H1 (cell line): ENCODE results near the gene IRX4.

Experiments
- CEBPB ChIP-seq: IDR thresholded peaks from 2 replicates; pipeline ENCODE4 v1.6.1; 2012; ENCODE audit warnings: low read depth, low read length
- GTF2F1 ChIP-seq: IDR thresholded peaks from 2 replicates; pipeline ENCODE4 v1.6.1; 2012; ENCODE audit warnings: low read depth, low read length, improper control_type of control experiment, borderline replicate concordance
- PHF8 ChIP-seq: fragments of 200-600 bp; sonication (generic); conservative IDR thresholded peaks from 2 replicates; pipeline ENCODE4 v1.7.1; 2012; ENCODE audit warnings: low read depth, mild to moderate bottlenecking, inconsistent platforms, low read length, moderate library complexity
- RAD21 ChIP-seq, 2 experiments: IDR thresholded peaks in 1 of 2; conservative IDR thresholded peaks in 1 of 2; 2 replicates each; pipeline ENCODE4 v1.6.1; 2011; ENCODE audit warnings: low read depth in 2 of 2, low read length in 2 of 2, improper control_type of control experiment in 1 of 2, inconsistent platforms in 1 of 2, mild to moderate bottlenecking in 1 of 2, moderate library complexity in 1 of 2
- RNF2 ChIP-seq: fragments of 200-900, 300-1000 bp; sonication (generic); IDR thresholded peaks from 2 replicates; pipeline ENCODE4 v1.7.1; 2016; ENCODE audit warnings: borderline replicate concordance, low read depth, mild to moderate bottlenecking, antibody characterized with exemption, low read length; ENCODE audit not compliant: poor library complexity, severe bottlenecking; ENCODE audit errors: missing control alignments
- TBP ChIP-seq: IDR thresholded peaks from 2 replicates; pipeline ENCODE4 v1.6.1; 2011; ENCODE audit warnings: low read depth, low read length, improper control_type of control experiment
- TCF12 ChIP-seq: IDR thresholded peaks from 2 replicates; pipeline ENCODE4 v1.6.1; 2011; ENCODE audit warnings: low read depth, mild to moderate bottlenecking, low read length
- YY1 ChIP-seq: IDR thresholded peaks from 2 replicates; pipeline ENCODE4 v1.6.1; 2011; ENCODE audit warnings: low read depth, mild to moderate bottlenecking, low read length
- TF ChIP-seq, protein P1 (sequence below), 3 experiments: IDR thresholded peaks; 1 replicate in 2 of 3; 2 replicates in 1 of 3; pipeline versions ENCODE4 v1.5.1 to v1.6.1; 2011; ENCODE audit warnings: low read length in 3 of 3, mild to moderate bottlenecking in 3 of 3, inconsistent platforms in 2 of 3, low read depth in 1 of 3, moderate library complexity in 1 of 3; ENCODE audit not compliant: insufficient read depth in 1 of 3; ENCODE audit errors: control extremely low read depth in 1 of 3

DNA sequence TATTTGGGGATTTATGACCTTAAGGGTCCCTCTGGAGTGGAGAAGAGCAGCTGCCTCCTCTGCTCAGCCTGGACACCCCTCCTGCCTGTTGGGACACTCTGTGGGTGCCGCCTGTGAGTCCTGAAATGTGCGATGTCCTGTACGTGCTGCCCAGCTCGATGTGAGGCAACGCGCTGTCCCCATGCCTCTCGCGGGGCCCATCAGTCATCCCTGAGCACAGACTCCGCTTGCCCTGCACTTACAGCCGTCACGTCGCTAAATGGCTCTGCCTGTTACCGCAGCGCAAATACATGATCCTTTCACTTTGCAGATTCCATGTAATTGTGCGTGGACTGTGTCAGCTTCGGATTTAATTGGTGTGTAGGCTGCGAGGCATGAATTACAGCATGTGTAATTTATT lies 27.1 kb downstream of the IRX4 start:
- TF ChIP-seq GTF2F1 (no peak), TCF12 (no peak), PHF8 (no peak), CEBPB (no peak), YY1 (no peak), RNF2 (no peak), RAD21 (IDR thresholded peaks at IDR 0.05 in 1 of 2, conservative IDR thresholded peaks at IDR 0.05 in 1 of 2; ENCODE audit: low read depth in 2 of 2, low read length in 2 of 2) (no peak), TBP (no peak)
- TF ChIP-seq, protein P1, sequence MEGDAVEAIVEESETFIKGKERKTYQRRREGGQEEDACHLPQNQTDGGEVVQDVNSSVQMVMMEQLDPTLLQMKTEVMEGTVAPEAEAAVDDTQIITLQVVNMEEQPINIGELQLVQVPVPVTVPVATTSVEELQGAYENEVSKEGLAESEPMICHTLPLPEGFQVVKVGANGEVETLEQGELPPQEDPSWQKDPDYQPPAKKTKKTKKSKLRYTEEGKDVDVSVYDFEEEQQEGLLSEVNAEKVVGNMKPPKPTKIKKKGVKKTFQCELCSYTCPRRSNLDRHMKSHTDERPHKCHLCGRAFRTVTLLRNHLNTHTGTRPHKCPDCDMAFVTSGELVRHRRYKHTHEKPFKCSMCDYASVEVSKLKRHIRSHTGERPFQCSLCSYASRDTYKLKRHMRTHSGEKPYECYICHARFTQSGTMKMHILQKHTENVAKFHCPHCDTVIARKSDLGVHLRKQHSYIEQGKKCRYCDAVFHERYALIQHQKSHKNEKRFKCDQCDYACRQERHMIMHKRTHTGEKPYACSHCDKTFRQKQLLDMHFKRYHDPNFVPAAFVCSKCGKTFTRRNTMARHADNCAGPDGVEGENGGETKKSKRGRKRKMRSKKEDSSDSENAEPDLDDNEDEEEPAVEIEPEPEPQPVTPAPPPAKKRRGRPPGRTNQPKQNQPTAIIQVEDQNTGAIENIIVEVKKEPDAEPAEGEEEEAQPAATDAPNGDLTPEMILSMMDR (IDR thresholded peaks at IDR 0.05; ENCODE audit: control extremely low read depth in 1 of 3, insufficient read depth in 1 of 3, low read depth in 1 of 3, low read length in 3 of 3), result no peak
